ENCODE results near the gene LIPI.

- TF ChIP-seq CTCF (IDR thresholded peaks at IDR 0.05; ENCODE audit: low read depth, low read length) (no peak), EZH2phosphoT487 (IDR thresholded peaks at IDR 0.05; ENCODE audit: low read depth) (no peak)
These were observed at the start of gene LIPI for GRCh38 chr21:14210738-14211137.

All from OCI-LY3 (cell line).